ENCODE measurements around the gene ZNF878.

The ZNF878 gene

DNA sequence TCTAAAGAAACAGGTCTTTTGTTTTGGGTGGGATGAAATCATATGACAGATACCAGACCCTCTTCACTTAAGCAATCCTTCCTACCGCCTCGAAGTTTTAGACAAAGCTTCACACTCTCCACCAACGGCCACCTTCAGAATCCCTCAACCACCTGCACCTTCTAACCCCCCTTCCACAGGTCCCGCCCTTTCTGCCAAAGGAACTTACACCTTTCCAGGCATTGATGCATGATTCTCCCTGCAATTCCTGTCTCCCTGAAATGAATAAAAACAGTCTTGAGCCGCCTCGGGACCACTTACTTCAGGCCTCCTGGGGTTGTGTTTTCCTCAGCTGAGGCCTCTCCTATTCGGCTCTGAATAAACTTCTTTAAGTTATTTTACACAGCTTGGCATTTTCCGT lies 18.1 kb downstream of the ZNF878 start:
- no peak for DNase-seq

DNA sequence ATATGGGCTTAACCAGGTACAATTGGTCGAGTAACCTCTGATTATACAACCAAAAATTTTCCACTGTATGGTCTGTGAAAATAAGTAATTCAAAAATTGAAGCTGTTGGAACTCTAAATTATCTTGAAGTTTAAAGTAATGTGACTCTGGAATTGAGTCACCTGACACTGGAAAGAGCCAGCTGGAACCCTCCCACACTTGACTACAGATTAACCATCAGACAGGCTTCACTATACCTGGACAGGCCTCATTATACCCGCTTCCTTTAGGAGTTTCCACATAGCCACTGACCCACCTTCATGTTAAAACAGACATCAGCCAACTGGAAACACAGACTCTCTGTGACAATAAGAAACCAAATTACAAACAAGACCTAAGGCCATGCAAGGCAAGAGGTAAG lies 18.6 kb downstream of the ZNF878 start:
- no peak for DNase-seq

DNA sequence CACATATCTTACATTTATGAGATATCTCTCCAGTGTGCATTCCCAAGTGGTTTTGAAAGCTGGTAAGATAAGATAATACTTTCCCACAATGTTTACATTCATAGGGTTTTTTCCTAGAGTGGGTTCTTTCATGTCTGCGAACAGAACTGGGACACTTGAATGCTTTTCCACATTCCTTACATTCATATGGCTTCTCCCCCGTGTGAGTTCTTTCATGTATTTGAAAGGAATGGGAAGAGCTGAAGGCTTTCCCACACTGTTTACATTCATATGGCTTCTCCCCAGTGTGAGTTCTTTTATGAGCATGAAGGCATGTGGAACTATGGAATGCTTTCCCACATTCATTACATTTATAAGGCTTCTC lies 37.0 kb downstream of the ZNF878 start:
- no peak for DNase-seq

DNA sequence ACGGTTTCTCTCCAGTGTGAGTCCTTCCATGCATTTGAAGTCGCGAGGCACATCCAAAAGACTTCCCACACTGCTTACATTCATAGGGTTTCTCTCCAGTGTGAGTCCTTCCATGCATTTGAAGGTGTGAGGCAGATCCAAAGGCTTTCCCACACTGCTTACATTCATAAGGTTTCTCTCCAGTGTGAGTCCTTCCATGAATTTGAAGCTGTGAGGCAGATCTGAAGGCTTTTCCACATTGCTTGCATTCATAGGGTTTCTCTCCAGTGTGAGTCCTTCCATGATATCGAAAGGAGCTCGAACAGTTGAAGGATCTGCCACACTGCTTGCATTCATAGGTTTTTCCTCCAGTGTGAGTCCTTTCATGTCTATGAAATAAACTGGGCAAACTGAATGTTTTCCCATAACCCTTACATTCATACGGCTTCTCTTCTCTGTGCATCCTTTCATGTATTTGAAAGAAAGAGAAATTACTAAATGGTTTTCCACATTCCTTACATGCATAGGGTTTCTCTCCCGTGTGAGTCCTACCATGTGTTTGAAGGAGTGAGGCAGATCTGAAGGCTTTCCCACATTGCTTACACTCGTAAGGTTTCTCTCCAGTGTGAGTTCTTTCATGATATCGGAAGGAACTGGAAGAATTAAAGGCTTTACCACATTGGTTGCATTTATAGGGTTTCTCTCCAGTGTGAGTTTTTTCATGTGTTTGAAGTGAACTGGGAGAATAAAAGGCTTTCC lies 37.6 kb downstream of the ZNF878 start:
- DNase-seq: no peak

DNA sequence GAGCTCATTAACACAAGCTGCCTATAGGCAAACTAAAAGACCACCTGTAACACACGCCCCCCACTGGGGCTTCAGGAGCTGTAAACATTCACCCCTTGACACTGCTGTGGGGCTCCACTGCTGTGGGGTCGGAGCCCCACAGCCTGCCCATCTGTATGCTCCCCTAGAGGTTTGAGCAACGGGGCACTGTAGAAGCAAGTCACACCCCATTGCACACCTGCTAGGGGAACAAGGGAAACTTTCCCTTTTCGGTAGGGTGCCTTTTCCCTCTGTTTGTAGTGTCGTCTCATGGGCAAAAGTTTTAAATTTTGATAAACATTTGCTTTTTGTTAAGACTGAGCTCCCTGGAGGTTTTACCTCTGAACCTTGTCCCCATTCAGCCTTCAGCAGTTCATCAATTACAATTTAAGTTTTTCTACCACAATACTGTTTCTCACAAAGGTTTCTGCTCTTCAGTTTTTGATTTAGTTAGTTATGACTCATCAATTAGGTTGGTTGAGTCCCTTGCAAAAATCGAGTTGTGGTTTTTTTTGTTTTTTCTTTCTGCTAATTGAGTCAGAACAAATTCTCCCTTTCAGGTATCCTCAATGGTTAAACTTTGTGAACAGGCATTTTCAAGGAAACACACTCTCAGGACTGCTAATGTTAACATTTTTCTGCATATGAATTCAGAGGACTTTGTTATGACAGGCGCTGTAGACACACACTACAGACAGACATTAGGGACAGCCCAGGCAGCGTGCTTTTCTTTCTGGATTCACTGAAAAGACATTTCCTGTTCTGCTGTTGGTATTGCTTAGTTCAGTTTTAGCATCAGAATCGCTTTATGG lies 52.4 kb downstream of the ZNF878 start:
- DNase-seq: no peak

DNA sequence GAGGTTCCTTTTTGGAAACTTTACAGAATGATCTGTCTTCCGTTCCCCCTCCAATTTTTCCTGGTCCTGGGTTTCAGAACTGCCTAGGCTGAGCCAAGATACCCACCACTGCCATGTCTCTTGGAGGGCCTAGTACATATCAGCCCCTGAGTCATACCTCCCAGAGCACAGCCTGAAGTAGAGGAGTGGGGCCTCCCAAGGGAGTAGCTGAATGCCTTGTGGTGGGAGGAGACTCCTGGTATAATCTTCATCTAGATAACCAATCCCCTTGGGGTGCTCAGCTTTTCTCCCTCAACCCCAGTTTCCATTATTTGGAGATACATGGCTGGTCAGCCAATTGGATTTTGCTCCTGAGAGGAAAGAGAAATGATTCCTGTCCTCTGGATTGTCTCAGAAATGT lies 57.6 kb downstream of the ZNF878 start:
- DNase-seq: no peak

Measured in GOT3 (cell line).